B cell (primary cell): Measurements from ENCODE around the gene UGT1A6. TPM values are rescaled to one million over a fixed set of nuclear protein-coding genes. Genes with fewer than 3 reads are reported as not detected.

Source experiments
- ATAC-seq: fragments of 200-7000 bp; cut with Tn5 transposase; one replicate; pipeline ENCODE4 v1.10.0; 2021; ENCODE audit warnings: low read depth, mild to moderate bottlenecking, moderate number of reproducible peaks, moderate library complexity
- CTCF ChIA-PET: fragments of 350-600 bp; sonication (Branson Sonifier 250); formaldehyde crosslinking; loops from one replicate; lab custom pipeline; 2021; ENCODE audit warnings: antibody characterized with exemption, inconsistent platforms; lab: Charles Lee
- POLR2A ChIA-PET: fragments of 350-600 bp; sonication (Branson Sonifier 250); formaldehyde crosslinking; loops from one replicate; lab custom pipeline; 2021; ENCODE audit warnings: antibody characterized with exemption; lab: Charles Lee
- DNase-seq: peaks from one replicate; pipeline ENCODE4 v3.0.0; 2013
- H2AFZ ChIP-seq: 2 replicates; pipeline ENCODE4 v1.6.1; 2012; ENCODE audit warnings: mild to moderate bottlenecking, low read depth, low read length; ENCODE audit not compliant: insufficient read depth, poor library complexity, severe bottlenecking
- H3K27ac ChIP-seq, 2 donors: 1 replicate in 1 of 2; 2 replicates in 1 of 2; pipeline ENCODE4 v1.5.1; 2012 to 2013; ENCODE audit warnings: low read length in 2 of 2, mild to moderate bottlenecking in 2 of 2, moderate library complexity in 1 of 2
- H3K27me3 ChIP-seq, 4 experiments: fragments of 200-600 bp in 1 of 4; sonication (generic) in 1 of 4; replicated peaks in 1 of 4; 1 replicate in 2 of 4; 2 replicates in 2 of 4; pipeline versions ENCODE4 v1.6.1 to v1.7.0; 2013 to 2016; ENCODE audit warnings: low read length in 3 of 4, mild to moderate bottlenecking in 2 of 4, mixed read lengths in 1 of 4, moderate library complexity in 1 of 4; ENCODE audit not compliant: insufficient read depth in 4 of 4, control insufficient read depth in 3 of 4; ENCODE audit errors: control extremely low read depth in 1 of 4
- H3K36me3 ChIP-seq, 2 experiments: replicated peaks in 1 of 2; 1 replicate in 1 of 2; 2 replicates in 1 of 2; pipeline versions ENCODE4 v1.6.1 to v1.7.1; 2013; ENCODE audit warnings: low read length in 1 of 2; ENCODE audit not compliant: insufficient read depth in 2 of 2, control insufficient read depth in 1 of 2; ENCODE audit errors: control extremely low read depth in 1 of 2, extremely low read depth in 1 of 2
- H3K4me1 ChIP-seq, 2 donors: fragments of 200-600 bp in 1 of 2; sonication (generic) in 1 of 2; 1 replicate in 1 of 2; 2 replicates in 1 of 2; pipeline versions ENCODE4 v1.5.1 to v1.6.1; 2013 to 2017; ENCODE audit warnings: low read length in 2 of 2; ENCODE audit not compliant: control insufficient read depth in 2 of 2, insufficient read depth in 2 of 2
- H3K4me2 ChIP-seq: replicated peaks from 2 replicates; pipeline ENCODE3; 2012; ENCODE audit warnings: mild to moderate bottlenecking, low read depth, low read length; ENCODE audit not compliant: poor library complexity, severe bottlenecking
- H3K4me3 ChIP-seq, 5 experiments: fragments of 200-600 bp in 1 of 5; sonication (generic) in 1 of 5; 1 replicate in 3 of 5; 2 replicates in 2 of 5; pipeline versions ENCODE4 v1.5.1 to v1.7.0; 2011 to 2016; ENCODE audit warnings: low read length in 4 of 5, mild to moderate bottlenecking in 4 of 5, low read depth in 2 of 5, control low read depth in 1 of 5, moderate library complexity in 1 of 5; ENCODE audit not compliant: insufficient read depth in 1 of 5; ENCODE audit errors: control extremely low read depth in 1 of 5, extremely low read depth in 1 of 5
- H3K79me2 ChIP-seq: fragments of 200-600 bp; sonication (generic); one replicate; pipeline ENCODE4 v1.6.0; 2016; ENCODE audit warnings: low read length; ENCODE audit not compliant: control insufficient read depth, insufficient read depth
- H3K9ac ChIP-seq: fragments of 200-600 bp; sonication (generic); 2 replicates; pipeline ENCODE4 v1.6.1; 2017; ENCODE audit warnings: mild to moderate bottlenecking, low read length, moderate library complexity
- H3K9me3 ChIP-seq, 3 donors: one replicate each; pipeline versions ENCODE4 v1.6.1 to v1.7.1; 2013; ENCODE audit warnings: low read length in 2 of 3; ENCODE audit not compliant: control insufficient read depth in 2 of 3, insufficient read depth in 1 of 3; ENCODE audit errors: control extremely low read depth in 1 of 3
- H4K20me1 ChIP-seq: 2 replicates; pipeline ENCODE4 v1.6.0; 2012; ENCODE audit warnings: mild to moderate bottlenecking, low read length; ENCODE audit not compliant: insufficient read depth, control insufficient read depth, poor library complexity, severe bottlenecking
- H3K27ac Mint-ChIP-seq: one replicate; pipeline ENCODE4 v1.8.0; 2021; ENCODE audit warnings: mixed read lengths
- H3K27me3 Mint-ChIP-seq: one replicate; pipeline ENCODE4 v1.8.0; 2021; ENCODE audit warnings: mixed read lengths
- H3K4me1 Mint-ChIP-seq: one replicate; pipeline ENCODE4 v1.8.0; 2021; ENCODE audit warnings: mixed read lengths
- H3K4me3 Mint-ChIP-seq: one replicate; pipeline ENCODE4 v1.8.0; 2021; ENCODE audit warnings: mixed read lengths
- H3K9me3 Mint-ChIP-seq: one replicate; pipeline ENCODE4 v1.8.0; 2022; ENCODE audit warnings: mixed read lengths; ENCODE audit not compliant: insufficient read depth
- CTCF ChIP-seq: fragments of 200-600 bp; IDR thresholded peaks from one replicate; pipeline ENCODE4 v1.8.0; 2022; ENCODE audit warnings: antibody characterized with exemption, mild to moderate bottlenecking
- EZH2 ChIP-seq: IDR thresholded peaks from 2 replicates; pipeline ENCODE4 v1.6.1; 2012; ENCODE audit warnings: borderline replicate concordance, low read depth, mild to moderate bottlenecking, moderate library complexity, low read length; ENCODE audit not compliant: insufficient read depth, poor library complexity, severe bottlenecking
- WGBS: methylation state at CpG from one replicate; pipeline ENCODE4 v1.1.5; 2013; ENCODE audit warnings: missing lambda C conversion rate; ENCODE audit not compliant: insufficient coverage; 5-methylcytosine and 5-hydroxymethylcytosine counted together
- intact Hi-C: fragments of 100-400 bp; cut with micrococcal nuclease; formaldehyde crosslinking; loops from one replicate; pipeline ENCODE4 v1.10.0; 2022
- polyA plus RNA-seq: library from polyadenylated mRNA; depleted of rRNA; stranded (reverse); fragments of >200 nt; gene quantifications from 2 replicates; pipeline ENCODE4 v1.2.3, GENCODE V29; 2012
- total RNA-seq, 2 donors: library from RNA; stranded (reverse); fragments of 120-200 nt in 1 of 2; gene quantifications; 1 replicate in 1 of 2; 2 replicates in 1 of 2; pipeline versions ENCODE4 v1.2.3 to v1.2.4, GENCODE V29; 2013 to 2022

UGT1A6 gene
- total and polyA plus RNA-seq, 2 donors (not counting 1 experiment from before 2014, with no cell fraction given): not detected

DNA sequence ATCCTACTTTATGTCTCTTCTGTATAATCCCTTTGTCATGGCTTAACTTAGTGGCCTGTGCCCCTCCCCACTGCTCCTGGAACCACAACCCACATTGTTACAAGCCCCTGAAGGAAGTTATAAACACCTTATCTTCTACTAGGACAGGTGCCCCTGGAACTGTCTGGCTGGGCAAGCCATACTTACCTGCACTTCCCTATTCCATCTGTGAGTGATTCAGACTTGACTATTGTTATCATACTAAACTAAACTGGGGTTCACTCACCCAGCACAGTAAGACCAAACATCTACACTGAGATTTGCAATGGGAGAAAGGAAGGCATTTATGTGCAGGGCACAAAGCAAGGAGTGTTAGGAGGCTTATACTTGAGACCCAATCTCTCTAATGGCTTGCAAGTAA, 3.7 kb upstream of the UGT1A6 start:
- Histone ChIP-seq H2AFZ (no peak overlapping the region), H3K4me1 (no peaks in the 10 kb centered on the region), H3K79me2 (no peaks in the 10 kb centered on the region), H3K4me3 (no peak overlapping the region), H3K27me3 (peaks cover 0 to 4% (median 0%) of the 10 kb centered on the region in 4 experiments), H3K9ac (no peak overlapping the region), H4K20me1 (no peaks in the 10 kb centered on the region), H3K4me2 (no peak overlapping the region), H3K27ac (no peak overlapping the region), H3K36me3 (no peaks in the 10 kb centered on the region), H3K9me3 (no peaks in the 10 kb centered on the region)
- Mint-ChIP-seq H3K27me3 (peaks cover 15% of the 10 kb centered on the region), H3K27ac (no peak overlapping the region), H3K9me3 (no peaks in the 10 kb centered on the region), H3K4me3 (no peak overlapping the region), H3K4me1 (no peaks in the 10 kb centered on the region)
- TF ChIP-seq CTCF (no peak), EZH2 (no peak)
- DNase-seq (no peak), ATAC-seq (no peak)
- intact Hi-C loops: no loop called here
- POLR2A ChIA-PET: no interaction called here
- CTCF ChIA-PET: interaction anchor here (0.8 kb wide), 1 partner anchor 17 kb away, joined by 3 read pairs; no protein-coding TSS in a partner anchor

GRCh38 chr2:233689501-233689900, 3.2 kb upstream of the UGT1A6 start:
- Histone ChIP-seq H3K4me3 (no peak overlapping the region), H3K79me2 (no peaks in the 10 kb centered on the region), H3K9ac (no peak overlapping the region), H3K27ac (no peak overlapping the region), H4K20me1 (no peaks in the 10 kb centered on the region), H3K9me3 (no peaks in the 10 kb centered on the region), H3K27me3 (peaks cover 0 to 4% (median 0%) of the 10 kb centered on the region in 4 experiments), H2AFZ (no peak overlapping the region), H3K36me3 (no peaks in the 10 kb centered on the region), H3K4me1 (no peaks in the 10 kb centered on the region), H3K4me2 (no peak overlapping the region)
- H3K4me3 Mint-ChIP-seq: no peak overlapping the region
- no peak overlapping the region for H3K27ac Mint-ChIP-seq
- CTCF ChIA-PET: interaction anchor here (0.8 kb wide), 1 partner anchor 17 kb away, joined by 3 read pairs; no protein-coding TSS in a partner anchor
- peaks cover 15% of the 10 kb centered on the region for H3K27me3 Mint-ChIP-seq
- intact Hi-C loops: no loop called here
- TF ChIP-seq EZH2 (no peak), CTCF (no peak)
- no peaks in the 10 kb centered on the region for H3K4me1 Mint-ChIP-seq
- POLR2A ChIA-PET: no interaction called here
- H3K9me3 Mint-ChIP-seq: no peaks in the 10 kb centered on the region
- WGBS: 11% methylated on average over 2 of the region's 3 CpGs
- ATAC-seq: no peak
- no peak for DNase-seq
